ENCODE results near the gene CCDC183.
"Not testable (repeated sequence)": the region's sequence is repeated elsewhere in the genome, so short reads cannot be mapped to it uniquely, and the experiment has no call there.

Gene CCDC183

DNA sequence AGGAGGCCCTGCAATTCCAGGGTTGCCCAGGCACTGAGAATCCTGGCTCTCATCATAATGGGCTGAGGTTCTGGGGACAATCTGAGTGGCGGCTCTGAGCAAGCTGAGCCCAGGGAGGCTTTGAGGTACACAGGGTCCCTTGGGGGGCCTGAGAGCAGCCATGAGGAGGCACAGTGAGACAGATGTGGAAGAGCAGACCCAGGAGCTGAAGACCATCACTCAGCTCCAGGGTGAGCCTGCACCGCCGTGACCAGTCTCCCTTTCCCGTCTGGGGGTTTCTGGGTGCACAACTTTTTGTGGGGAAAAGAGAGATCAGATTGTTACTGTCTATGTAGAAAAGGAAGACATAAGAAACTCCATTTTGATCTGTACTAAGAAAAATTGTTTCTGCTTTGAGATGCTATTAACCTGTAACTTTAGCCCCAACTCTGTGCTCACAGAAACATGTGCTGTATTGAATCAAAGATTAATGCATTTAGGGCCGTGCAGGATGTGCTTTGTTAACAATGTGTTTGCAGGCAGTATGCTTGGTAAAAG is at the start of gene CCDC183:
TSS of gene CCDC183 (plus strand) at position 101 of the 537 bp plus-strand sequence. CDS start at position 161, 60 bp downstream.
- no peak for DNase-seq (ENCODE audit: low read depth)

DNA sequence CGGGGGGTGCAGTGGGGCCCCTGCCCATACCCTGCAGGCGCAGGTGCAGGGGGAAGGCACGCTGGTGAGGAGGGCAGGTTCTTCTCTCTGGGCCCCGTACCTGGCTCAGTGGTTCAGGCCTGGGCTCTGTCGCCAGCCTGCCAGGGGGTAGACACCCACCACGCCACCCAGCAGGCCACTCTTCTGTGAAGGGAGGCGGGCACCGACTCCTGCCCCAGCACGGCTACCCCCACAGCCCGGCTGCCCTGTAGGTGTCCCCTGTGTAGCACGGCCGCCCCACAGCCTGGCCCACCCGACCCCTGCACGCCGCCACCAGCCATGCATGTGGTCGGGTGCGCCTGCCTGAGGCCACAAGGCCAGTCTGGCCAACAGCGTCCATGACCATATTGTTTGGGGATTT is 49.5 kb upstream of the CCDC183 start:
- DNase-seq (ENCODE audit: low read depth) = no peak

DNA sequence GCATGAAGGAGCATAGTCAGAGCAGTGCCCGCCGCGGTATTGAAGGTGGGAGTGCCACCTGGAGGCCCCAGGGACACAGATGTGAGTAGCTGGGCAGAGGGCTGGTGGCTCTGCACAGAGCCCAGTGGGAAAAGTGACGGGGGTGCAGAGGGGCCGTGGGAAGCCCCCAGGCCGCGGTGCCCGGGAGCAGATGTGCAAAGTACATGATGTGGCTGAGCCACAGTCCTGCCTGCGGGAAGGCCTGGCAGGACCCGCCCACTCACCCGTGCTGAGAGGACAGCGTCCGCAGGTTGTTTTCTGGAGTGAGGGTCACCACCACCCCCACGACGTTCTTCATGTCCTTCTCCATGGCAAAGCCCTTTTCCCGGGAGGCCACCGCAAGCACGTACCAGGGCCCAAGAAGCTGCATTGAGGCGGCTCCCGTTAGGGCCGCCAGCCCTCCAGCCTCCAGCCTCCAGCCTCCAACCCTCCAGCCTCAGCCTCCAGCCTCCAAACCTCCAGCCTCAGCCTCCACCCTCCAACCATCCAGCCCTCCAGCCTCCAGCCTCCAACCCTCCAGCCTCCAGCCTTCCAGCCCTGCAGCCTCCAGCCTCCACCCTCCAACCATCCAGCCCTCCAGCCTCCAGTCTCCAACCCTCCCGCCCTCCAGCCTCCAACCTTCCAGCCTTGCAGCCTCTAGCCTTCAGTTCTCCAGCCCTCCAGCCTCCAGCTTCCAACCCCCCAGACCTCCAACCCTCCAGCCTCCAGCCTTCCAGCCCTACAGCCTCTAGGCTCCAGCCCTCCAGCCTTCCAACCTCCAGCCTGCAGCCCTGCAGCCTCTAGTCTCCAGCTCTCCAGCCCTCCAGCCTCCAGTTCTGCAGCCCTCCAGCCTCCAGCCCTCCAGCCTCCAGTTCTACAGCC is 48.7 kb upstream of the CCDC183 start:
- DNase-seq (ENCODE audit: low read depth) = no peak

- DNase-seq (ENCODE audit: low read depth) = no peak
These were observed 47.9 kb upstream of the CCDC183 start, which contains the start of gene LCN6 for GRCh38 chr9:136748201-136748600. LCN6 (minus strand) TSS chr9:136748525; CDS start chr9:136748483, 42 bp downstream.

DNA sequence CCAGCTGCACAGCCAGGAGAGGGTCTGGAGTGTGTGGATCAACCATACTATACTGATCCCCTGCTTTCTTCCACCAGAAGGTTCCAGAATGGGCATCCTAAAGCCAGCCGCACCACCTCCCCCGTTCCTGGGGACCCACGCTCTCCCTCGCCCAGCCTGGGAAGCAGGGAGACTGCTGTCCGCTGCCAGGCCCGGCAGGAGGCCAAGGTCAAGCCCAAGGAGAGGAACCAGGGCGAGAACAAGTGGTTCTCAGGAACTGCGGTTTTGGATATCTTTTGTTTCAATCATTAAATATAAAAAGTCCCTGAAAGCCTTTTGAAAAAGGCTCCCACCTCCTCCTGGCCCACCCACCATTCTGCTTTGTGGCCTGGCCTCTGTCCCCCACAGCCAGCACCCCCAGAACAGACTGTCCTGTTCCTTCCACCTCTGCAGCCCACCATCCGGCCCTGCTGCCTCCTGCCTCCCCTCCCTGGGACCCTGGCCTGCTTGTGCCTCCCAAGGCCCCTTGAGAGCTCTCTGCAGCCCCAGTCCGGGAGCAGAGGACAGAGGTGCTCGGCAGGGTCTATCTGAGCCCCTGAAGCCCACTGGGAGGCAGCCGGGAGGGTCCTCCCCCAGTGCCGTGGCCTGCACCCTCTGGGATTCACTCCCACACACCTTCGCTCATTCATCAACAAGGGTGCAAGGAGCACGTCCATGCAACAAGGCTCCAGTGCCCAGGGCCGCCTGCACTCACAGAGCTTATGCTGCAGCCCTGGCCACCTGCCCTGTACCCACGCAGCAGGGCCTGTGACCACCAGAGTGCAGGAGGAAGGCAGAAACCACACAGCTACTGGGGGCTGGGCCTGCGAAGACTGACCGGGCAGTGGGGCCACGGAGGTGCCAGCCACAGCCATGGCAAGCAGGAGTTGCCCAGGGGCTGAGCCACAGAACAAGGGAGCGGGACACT is 47.2 kb upstream of the CCDC183 start:
- DNase-seq (ENCODE audit: low read depth) = no peak

DNA sequence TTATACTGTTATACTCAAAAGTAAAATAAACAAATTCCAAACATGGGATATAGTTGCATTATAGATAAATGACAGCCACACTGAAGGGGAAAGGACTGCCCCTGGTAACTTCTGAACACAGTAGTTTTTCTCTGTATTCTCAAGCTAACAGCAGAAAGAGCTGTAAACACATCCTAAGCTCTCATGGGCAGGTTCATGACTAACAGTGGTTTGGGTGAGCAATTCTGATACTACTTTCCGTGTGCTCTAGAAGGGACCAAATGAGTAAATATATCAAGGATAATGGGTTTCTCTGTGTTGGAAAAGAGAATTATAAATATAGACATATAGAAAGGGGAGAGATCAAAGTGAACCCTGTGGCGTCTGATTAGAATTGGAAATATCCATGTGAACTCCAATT is 45.6 kb upstream of the CCDC183 start:
- no peak for DNase-seq (ENCODE audit: low read depth)

DNA sequence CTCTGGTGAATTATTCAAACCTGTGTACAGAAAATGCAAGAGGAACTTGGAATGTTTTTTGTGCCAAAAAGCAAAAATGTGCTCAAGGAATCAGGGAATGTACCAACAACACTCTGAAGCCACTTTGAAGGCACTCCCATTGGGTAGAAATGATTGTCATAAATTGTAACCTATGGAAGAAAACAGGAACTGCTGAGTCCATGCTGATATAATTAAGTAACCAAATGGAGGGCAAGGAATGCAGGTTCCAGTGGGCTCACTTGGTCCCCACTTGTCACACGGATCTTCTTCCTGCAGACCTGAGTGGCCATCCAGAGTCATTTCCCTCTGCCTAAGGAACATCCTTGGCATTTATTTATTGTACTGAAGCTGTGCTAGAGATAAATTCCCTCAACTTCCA is 44.9 kb upstream of the CCDC183 start:
- no peak for DNase-seq (ENCODE audit: low read depth)

DNA sequence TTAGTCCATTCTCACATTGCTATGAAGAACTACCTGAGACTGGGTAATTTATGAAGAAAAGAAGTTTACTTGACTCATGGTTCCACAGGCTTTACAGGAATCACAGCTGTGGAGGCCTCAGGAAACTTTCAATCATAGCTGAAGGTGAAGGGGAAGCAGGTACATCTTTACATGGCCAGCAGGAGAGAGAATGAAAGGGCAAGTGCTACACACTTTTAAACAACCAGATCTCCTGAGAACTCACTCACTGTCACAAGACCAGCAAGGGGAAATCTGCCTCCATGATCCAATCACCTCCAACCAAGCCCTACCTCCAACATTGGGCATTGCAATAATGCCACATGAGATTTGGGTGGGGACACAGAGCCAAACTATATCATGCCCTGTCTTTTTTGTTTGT is 44.3 kb upstream of the CCDC183 start:
- no peak for DNase-seq (ENCODE audit: low read depth)

DNA sequence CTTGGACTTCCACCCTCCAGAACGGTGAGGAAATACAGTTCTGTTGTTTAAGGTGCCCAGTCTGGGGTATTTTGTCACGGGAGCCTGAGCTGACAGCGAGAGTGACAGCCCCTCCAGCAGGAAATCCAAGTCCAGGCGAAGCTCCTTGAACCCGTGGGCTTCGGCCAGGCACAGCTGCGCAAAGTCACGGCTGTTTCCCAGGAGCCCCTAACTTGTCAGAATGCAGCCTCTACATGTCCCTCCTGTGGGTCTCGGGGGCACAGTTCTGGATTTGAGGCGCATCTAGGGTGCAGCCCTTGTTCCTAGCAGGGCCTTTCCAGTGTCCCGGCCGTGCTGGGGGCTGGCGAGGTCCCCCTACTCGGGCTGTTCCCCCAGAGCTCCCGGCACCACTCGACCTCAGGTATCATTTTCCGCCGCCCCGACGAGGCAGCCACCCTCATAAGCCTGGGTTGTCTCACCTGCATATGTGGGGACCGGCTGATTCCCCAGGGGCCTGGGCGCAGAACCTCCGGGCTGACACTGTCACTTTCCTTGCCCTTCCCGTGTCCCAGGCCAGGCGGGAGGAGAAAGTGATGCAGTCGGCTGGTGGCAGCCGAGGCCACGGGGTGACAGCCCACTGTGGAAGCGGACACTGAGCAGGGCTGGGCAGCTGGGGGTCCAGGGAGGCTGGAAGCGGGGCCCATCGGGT is 42.6 kb upstream of the CCDC183 start:
- no peak for DNase-seq (ENCODE audit: low read depth)

GRCh38 chr9:136754059-136754572 is 42.0 kb upstream of the CCDC183 start:
- DNase-seq (ENCODE audit: low read depth) = no peak

DNA sequence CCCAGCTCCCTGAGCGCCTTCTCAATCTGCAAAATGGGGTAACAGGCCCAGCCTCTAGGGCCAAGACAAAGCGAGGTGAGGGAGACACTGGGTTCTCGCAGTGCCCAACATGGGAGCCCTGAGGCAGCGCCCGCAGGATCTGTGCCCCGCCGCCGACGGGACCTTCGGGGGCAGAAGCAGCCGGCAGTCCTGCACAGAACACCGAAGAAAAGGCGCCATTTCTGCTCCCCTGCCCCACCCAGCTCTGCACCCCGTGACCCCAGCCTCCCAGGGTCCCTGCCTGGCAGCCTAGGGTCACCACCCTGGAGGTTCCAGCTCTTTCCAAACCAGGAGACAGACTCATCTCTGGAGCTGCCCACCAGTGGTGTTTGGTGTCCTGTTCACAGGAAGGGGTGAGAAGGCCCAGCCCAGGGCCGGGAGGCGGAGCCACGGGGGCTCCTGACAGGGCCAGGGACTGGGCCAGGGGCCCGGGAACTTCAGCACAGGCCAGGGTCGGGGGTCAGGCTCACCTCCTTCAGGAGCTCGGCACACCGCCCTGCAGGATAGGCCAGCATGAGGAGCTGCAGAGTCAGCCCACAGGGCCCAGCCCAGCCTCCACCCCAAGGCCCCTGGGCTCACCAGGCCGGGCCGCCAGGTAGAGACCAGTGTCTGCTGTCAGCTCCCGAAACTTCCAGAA is 41.4 kb upstream of the CCDC183 start:
- DNase-seq (ENCODE audit: low read depth) = no peak

DNA sequence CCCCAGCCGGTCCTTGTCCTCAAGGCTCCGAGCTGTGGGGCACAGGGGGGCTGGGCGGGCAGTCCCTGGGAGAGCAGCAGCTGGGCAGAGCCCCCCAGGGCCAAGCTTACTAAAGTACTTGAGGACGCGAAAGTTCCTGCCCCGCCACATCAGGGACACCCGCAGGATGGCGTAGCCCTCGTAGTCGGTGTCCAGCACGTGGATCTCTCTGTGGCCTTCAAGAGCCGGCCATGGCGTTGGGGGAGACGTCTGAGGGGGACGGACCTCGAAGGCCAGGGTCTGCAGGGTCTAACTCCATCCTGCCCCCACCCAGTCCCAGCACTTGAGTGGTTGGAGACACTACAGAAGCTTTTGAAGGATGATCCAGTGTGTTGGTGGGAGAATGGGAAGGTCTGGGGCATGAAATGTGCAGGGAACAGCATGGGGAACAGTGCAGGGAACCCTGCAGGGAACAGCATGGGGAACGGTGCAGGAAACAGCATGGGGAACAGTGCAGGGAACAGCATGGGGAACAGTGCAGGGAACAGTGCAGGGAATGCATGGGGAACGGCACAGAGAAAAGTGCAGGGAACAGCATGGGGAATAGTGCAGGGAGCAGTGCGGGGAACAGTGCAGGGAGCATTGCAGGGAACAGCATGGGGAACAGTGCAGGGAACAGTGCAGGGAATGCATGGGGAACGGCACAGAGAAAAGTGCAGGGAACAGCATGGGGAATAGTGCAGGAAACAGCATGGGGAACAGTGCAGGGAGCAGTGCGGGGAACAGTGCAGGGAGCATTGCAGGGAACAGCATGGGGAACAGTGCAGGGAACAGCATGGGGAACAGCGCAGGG is 40.6 kb upstream of the CCDC183 start:
- not testable (repeated sequence) for DNase-seq (ENCODE audit: low read depth)

- no peak for DNase-seq (ENCODE audit: low read depth)
These were observed 40.1 kb upstream of the CCDC183 start for GRCh38 chr9:136756134-136756438.

- no peak for DNase-seq (ENCODE audit: low read depth)
These were observed 39.3 kb upstream of the CCDC183 start for GRCh38 chr9:136756836-136757235.

DNA sequence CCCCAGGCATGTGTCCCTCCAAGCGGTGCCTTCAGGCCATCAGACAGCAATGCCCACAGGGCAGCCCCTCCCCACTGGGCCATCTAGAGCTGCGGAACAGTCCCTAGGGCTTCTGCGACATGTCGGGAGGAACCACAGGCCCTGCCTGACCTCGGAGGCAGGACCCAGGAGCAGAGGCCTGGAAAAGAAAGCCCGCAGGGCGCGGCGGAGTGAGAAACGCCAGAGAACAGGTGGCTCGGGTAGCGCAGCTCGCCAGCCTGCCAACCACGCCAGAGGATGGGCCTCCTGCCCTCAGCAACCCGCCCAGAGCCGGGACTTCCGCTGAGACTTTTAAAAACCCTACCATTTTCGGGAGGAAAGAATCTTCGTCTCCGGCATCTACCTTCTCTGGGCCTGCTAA is 38.8 kb upstream of the CCDC183 start:
- no peak for DNase-seq (ENCODE audit: low read depth)

DNA sequence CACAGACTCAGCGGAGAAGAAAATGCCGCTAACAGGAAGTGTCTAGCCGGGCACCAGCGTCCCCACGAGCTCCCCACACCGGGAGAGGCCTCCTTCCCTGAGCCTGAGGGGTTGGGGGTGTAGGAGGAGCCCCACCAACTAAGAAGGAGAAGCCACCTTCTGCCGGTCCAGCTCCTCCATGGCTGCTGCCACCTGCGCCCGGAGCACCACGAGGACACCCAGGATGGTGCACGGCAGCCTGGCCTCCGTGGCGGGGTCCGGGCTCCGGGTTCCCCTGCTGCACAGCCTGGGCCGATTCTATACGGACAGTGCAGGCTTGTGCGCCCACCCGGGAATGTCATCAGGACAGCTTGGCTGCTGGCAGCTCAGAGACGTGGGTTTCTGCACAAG is 38.4 kb upstream of the CCDC183 start:
- DNase-seq (ENCODE audit: low read depth) = no peak

DNA sequence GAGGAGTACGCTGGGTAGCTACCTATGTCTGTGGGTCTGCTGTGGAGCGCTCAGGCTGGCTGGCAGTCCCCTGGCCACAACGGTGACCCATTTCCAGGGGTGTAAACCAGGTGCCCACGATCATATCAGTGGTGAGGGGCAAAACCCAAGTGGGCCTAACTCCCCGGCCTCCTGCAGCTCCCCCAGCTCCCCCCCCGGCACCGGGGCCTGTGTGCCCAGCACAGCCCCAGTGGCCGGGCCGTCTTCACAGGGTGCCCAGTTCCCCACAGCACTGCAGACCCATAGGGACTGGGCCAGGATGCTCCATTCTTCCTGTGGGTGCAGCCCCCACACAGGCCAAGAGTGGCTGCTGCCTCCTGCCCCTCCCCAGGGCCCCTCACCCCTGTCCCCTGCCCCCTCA is 37.1 kb upstream of the CCDC183 start:
- no peak for DNase-seq (ENCODE audit: low read depth)

DNA sequence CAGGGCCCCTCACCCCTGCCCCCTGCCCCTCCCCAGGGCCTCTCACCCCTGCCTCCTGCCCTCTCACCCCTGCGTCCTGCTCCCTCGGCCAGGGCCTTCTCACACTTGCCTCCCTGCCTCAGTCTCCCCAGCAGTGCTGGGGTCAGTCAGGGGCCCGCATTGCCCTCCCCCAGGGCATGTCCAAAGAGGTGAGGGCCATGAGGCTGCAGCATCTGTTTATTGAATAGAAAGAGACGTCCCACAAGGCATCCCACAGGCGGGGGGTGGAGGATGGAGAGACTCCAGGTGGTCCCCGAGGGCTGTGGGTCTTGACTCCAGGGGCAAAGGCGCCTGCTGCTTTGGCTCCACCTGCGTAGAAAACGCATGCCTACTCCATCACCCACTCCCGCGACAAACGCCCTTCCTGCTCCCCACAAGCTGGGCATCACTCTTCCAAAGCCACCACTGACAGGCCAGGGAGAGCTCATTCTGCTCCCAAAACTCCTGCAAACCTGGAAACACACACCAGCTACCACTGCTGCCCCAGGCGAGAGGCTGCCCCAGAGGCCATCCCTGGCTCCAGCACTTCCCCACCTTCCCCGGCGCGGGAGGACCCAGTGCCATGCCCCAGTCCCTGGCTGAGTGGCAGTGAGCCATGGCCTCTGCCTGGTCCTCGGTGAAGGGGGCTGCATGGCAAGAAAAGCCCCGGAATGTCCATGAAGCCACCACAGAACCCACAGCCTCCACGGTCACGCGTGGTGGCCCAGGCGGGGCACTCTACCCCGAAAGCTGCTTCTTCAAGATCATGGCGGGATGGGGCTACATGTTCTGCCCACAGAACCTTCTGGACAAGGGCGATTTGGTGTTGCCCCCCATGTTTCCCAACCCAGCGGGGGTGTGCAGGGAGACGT is 36.5 kb upstream of the CCDC183 start:
- no peak for DNase-seq (ENCODE audit: low read depth)

- no peak for DNase-seq (ENCODE audit: low read depth)
These were observed 35.7 kb upstream of the CCDC183 start for GRCh38 chr9:136760424-136760823.

Measured in non-pigmented ciliary epithelial cell (primary cell).